ENCODE data around the gene POGZ.

Gene POGZ

DNA sequence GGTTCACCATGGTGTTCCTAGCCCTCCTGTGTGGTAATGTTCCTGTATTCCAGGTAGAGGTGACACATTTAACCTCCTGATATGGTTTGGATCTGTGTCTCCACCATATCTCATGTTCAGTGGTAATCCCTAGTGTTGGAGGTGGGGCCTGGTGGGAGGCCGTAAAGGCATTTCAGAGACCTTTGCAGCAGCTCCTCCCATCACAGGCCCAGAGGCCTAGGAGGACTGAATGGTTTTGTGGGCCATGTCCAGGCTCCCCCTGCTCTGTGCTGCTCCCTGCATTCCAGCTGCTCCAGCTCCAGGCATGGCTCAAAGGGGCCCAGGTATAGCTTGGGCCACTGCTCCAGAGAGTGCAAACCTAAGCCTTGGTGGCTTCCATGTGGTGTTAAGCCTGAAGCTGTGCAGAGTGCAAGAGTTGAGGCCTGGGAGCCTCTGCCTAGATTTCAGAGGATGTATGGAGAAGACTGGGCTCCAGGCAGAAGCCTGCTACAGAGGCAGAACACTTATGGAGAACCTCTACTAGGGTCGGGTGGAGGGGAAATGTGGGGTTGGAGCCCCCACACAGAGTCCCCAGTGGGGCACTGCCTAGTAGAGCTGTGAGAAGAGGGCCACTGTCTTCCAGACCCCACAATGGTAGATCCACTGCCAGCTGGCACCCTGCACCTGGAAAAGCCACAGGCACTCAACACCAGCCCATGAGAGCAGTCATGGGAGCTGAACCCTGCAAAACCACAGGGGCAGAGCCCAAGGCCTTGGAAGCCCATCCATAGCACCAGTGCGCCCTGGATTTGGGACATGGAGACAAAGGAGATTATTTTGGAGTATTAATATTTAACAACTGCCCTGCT lies 96.8 kb downstream of the POGZ start:
- no peak overlapping the region for H3K4me3 ChIP-seq (ENCODE audit: low read length)
- TF ChIP-seq ZNF274 (IDR thresholded peaks at IDR 0.05; ENCODE audit: low read depth, low read length), result no peak

DNA sequence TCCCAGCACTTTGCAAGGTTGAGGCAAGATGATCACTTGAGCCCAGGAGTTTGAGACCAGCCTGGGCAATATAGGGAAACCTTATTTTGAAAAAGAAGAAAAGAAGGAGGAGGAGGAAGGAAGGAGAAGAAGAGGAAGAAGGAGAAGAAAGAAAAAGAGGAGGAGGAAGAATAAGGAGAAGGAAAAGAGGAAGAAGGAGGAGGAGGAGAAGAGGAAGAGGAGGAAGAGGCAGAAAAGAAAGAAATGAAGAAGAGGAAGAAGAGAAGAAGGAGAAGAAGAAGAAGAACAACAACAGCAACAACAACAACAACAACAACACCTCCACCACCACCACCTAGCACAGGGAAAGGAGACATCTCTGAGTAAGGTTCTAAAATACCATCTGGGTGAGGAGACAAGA lies 97.4 kb downstream of the POGZ start:
- H3K4me3 ChIP-seq (ENCODE audit: low read length), result no peak overlapping the region
- no peak for TF ChIP-seq ZNF274 (IDR thresholded peaks at IDR 0.05; ENCODE audit: low read depth, low read length)

DNA sequence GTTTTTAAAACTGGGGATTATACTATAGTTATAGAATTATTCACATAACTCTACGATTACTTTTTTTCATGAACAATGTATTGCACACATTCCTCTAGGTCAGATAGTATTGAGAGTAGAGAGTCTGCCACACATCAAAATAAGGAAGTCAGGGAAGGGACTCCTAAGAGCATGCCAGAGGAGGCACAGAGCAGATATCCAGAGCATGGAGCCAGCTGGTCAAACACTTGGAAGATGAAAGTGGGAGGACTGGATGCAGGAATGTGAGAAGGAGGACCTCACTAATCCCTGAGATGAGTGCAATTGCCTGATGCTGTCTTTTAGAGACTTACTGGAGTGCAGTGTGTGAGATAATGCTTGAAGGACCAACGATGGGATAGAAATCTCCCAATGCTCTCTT lies 102.6 kb downstream of the POGZ start:
- no peak overlapping the region for H3K4me3 ChIP-seq (ENCODE audit: low read length)
- TF ChIP-seq ZNF274 (IDR thresholded peaks at IDR 0.05; ENCODE audit: low read depth, low read length), result no peak

Data from GM08714 (cell line).